ENCODE results near the gene ADAP1.
"Not testable (repeated sequence)": the region's sequence is repeated elsewhere in the genome, so short reads cannot be mapped to it uniquely, and the experiment has no call there.

ADAP1 gene

DNA sequence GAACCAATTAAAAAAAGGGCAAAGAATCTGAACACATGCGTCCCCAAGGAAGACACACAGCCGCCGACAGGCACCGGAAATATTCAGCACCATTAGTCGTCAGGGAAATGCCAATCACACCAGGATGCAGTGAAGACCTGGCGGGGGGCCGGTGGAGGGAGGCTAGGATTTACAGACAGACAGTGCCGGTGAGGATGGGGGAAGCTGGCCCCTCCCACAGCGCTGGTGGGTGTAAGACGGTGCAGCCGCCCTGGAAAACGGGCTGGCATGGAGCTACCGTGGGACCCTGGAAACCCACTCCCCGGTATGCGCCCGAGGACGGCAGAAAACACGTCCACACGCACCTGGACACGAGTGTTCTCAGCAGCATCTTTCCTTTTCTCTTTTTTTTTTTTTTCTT lies 4.8 kb upstream of the ADAP1 start:
- no peak for DNase-seq (ENCODE audit: low spot score)

DNA sequence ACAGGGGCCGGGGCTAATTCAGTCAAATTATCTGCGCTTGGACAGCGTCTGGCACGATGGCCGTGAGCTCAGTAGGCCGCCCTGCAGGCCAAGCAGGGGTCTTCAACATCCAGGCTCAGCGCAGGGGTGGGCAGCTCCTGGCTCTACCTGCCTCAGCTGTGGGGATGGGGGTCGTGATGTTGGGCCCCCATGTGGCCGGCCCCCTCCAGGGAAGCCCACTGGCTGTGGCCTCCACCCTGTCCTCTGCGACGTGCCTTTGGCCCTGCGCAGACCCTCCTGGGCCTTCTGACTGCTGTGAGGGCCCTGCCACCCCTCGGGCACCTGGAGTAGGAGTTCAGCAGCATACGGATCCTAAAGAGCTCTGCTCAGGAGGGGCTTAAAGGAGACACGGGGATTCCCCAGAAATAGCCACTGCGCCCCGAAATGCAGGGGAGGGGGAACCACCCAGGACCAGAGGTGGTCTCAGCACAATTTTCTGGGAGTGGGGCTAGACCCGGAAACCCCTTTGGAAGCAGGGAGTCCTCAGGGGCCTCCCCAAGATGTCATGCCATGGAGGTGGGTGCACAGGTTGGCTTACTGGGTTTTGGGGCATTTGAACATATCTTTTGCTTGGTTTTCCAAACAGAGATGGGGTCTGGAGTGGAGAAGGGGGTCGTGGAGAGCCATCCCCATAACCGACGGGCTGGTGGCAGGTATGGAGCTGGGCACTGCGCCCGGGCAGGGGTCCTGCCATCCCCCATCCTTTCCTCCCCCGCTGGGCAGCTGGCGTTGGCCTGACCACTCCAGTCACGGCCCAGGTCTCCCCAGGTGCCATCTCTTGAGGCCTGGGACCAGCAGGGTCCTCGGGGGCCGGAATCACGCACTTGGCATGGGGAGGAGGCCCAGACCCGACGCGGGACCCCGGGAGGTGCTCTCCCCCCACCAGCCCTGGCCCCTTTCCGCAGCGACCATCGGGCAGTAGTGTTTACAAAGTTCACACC lies 4.0 kb upstream of the ADAP1 start:
- DNase-seq (ENCODE audit: low spot score) = no peak

DNA sequence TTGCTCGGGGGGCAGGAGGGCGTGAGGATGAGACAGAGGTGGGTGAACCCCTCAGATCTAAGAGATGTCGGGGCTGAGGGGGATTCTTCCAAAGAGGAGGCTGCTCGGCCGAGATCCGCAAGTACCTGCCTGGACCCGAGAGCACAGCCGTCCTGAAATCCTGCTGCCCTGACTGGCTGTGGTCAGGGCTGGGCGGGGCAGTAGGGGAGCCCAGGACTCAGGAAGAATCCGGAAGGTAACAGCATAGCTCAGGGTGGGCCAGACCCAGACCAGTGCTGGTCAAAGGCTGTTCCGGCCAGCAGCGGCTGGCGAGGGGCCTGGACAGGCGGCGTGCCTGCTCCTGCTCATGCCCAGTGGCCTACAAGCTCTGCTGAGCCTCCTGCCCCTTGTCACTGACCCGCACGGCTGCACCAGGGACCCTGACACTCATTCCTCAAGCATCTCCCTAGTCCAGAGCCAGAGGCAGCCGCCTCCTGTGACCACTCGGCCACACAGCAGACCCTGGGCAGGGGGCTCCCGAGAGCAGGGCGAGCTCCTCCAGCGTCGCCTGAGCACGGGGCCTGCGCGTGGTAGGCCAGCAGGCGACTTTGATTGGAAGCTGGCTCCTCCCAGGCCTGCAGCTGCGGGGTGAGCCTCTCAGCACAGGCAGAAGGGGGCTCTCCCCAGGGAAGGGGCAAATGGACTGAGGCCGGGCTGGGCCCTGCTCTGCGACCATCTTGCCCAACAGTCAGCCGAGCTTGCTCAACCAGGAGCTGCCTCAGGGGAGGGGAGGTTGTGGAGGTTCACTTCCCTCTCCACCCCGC lies 3.1 kb upstream of the ADAP1 start:
- DNase-seq (ENCODE audit: low spot score) = no peak

DNA sequence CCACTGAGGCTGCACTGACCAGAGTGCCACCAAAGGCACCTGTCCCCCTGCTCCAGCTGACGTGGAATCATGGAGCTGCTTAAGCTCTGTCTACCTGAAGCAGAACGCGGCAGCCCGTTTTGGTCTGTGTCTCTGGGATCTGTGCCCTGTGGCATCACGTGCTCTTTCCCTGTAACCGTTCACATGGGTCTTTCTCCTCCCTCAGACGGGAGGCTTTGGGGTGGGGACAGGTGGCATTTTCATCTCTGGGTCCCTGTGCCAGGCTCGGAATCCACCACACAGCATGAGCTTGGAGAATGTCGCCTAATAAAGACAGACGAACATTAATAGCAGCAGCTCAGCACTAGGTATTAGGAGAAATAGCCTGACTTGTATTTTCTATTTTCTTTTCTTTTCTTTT lies 1.6 kb upstream of the ADAP1 start:
- no peak for DNase-seq (ENCODE audit: low spot score)

DNA sequence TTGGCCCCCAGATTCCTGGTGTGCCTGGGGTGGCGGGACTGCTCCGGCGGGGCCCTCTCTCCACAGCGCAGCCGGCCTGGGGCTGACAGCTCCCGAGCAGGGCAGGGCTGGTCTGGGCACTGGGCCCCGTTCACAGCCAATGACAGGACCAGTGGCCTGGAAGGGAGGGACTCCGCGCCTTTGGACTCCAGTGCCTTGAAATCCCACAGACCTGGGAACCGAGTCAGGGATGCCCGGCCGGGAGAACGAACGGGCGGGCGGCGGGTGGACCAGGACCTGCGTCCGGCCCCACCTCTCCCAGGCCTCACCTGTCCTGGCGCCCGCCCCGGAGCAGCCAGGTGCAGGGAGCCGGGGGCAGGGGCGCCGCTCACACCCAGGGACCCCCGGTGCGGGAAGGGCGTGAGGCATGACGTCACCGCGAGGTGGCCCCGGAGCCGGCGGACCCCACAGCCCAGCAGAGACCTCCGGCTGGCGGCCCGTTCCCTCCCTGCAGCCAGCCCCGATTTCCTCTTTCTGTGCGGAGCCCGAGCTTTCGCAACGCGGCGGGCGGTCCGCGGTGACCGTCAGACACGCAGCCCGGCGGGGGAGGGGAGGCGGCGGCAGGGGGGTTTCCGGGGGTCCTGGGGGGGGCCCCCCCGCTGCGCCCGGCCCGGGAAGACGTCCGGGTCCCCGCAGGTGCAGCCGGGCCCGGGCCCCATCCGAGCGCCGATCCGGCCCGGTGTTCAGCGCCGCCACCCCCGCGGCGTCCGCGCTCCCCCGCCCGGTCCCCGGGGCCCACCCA lies 743 bp downstream of the ADAP1 start:
- DNase-seq (ENCODE audit: low spot score) = no peak

DNA sequence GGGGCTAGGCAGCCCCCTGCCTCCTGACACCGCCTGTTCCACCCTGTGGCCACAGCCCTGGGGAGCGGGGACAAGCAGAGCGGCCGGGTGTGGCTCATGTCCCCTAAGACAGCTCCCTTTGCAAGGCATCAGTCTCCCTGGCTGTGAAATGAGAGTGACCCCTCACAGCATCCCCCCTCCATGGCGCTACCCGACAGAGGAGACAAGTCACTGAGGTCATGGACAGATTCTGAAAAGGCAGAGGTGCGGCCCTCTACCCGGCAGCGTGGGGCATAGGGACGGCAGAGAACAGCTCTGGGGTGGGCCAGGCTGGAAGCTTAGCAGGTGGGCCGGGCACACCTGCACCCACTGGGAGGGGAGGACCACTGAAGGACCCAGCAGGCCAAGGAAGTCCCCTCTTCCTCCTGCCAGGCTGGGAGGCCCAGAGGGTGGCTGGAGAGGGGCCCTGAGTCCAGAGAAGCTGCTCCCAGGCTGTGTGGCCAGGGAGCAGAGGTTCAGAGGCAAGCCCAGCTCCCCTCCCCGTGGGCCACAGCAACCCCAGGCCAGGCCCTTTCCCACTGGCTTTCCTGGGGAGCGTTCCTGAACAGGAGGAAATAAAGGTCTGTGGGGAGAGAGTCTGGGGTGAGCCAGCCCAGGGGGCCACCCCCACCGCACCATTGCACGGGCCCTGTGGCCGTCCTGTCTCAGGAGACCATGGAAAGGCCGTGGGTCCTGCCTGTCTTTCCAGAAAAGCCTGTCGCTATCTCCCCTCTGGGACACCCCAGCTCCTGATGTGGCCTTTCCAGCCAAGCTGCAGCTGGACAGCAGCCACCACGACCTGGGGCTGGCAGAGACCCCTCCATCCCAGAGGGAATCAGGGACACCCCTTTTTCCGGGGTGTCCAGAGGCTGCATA lies 1.7 kb downstream of the ADAP1 start:
- no peak for DNase-seq (ENCODE audit: low spot score)

DNA sequence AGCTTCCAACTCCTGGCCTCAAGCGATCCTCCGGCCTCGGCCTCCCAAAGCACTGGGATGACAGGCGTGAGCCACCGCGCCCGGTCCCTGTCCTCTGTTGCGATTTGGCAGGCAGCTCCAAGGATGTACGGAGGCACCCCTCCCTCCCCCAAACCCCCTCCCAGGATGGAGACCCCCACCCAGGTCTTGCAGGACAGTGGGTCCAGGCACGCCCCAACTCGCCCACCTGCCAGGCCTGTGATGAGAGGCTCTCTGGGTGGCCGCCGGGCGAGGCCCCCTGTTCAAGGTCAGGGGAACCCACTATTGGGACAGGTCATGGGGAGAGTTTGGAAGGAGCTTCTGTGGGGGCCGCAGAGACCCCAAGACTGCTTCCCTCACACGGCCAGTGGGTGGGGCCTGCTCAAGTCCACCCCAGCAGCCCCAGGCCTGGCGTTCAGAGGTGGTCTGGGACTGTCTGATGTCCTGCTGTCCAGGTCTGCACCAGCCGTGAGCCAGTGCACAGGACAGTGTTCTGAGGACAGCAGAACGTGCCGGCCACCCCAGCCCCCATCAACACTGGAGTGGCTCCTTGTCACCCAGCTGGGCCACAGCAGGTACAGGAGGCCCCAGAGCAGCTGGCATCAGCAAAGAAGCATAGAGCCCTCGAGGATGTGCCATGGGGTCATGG lies 2.5 kb downstream of the ADAP1 start:
- no peak for DNase-seq (ENCODE audit: low spot score)

DNA sequence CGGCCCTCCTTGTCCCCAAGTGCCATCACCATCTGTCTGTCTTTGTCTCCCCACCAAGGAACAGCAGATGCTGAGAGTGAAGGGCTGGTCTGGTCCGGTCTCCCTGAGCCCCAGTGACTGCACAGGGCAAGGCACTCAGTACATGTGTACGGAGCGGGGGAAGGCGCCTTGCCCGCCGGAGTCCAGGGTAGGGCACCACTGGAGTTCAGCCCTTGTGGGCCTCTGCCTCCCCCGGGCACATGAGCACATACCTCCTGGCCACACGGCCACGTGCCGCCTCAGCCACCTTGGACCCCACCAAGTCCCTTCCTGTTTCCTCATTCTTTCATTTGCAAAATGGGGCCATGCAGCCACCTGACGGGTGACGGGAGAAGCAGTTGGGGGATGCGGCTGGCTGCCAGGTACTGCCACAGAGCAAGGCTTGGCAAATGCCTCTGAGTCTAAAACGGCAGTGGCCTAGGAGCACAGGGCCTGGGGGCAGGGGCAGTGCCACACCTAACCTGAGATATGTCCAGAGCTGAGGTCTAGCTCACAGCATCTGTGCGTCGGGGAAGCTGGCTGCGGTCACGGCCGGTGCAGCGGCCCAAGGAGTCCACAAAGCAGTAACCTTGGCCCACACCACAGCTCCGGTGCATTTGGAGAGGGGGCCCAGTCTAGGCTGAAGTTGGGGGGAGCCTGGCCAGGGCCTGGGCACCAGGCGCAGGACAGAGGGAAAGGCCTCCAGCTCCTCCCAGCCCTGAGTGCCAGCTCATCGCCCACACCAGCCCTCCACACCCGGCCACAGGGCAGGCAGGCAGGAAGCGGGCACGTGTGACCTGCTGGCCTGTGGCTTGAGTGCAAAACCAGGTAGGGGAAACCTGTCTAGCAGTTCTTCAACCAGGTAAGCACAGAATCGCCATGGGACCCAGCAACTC lies 5.2 kb downstream of the ADAP1 start:
- DNase-seq (ENCODE audit: low spot score) = no peak

DNA sequence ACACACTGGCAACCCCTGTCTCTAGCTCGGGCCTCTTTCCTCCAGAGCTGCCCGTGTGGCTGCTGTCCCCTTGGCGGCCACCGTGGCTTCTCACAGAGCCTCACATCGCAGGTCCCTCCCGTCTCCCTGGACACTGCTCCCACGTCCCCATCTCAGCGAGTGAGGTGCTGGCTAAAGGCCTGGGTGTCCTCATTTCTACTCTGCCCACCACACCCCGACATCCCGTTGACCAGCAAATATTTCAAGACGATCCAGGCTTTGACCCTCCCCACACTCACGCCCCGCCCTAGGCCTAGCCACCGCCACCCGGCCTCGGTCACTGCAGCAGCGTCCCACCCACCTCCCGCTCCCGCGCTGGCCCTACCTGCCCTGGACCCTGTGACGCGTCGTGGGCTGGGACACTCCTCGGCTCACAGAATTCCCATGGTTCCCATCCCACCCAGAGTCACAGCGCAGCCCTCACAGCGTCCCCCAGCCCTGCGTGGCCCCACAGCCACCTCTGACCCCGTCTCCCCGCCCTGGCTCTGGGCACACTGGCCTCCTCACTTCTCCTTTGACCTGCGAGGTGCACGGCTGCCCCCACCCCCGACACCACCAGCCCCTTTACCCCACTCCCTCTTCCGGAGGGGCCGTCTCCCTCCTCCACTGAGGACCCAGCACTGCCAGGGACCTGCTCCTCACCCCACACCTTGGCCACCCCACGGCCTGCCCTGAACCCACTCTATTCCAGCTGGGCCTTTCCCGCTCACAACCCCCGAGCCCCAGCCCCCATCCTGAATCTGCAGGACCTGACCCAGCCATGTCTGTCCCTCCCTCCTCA lies 6.9 kb downstream of the ADAP1 start:
- no peak for DNase-seq (ENCODE audit: low spot score)

DNA sequence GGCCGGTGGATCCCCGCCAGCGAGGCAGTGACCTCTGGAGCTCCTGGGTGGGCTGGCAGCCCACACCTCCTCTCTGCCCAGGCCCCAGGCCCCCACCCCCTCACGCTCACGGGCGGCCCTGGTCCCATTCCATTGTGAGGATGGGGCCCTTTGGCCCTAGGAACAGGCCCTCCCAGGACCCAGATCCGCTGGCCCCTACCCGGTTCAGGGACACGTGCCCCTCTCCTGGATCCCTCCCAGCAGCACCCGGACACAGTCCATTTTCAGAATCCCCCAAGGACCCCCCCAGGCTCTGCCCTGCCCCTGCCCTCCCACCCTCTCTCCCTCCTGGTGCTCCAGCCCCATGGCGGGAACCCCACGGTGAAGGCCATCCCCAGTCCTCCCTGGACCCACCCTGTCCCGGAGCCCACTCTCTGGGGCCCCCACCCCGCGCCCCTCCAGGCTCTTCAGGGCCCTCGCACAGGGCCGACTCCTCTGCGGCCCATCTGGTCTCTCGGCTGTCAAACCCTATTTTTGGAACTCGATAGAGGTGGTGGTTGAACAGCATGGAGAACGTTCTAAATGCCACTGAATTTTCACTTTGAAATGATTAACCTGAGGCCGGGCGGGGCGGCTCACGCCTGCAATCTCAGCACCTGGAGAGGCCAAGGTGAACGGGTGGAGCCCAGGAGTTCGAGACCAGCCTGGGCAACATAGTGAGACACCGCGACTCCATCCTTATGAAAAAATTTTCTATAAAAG lies 8.1 kb downstream of the ADAP1 start:
- no peak for DNase-seq (ENCODE audit: low spot score)

DNA sequence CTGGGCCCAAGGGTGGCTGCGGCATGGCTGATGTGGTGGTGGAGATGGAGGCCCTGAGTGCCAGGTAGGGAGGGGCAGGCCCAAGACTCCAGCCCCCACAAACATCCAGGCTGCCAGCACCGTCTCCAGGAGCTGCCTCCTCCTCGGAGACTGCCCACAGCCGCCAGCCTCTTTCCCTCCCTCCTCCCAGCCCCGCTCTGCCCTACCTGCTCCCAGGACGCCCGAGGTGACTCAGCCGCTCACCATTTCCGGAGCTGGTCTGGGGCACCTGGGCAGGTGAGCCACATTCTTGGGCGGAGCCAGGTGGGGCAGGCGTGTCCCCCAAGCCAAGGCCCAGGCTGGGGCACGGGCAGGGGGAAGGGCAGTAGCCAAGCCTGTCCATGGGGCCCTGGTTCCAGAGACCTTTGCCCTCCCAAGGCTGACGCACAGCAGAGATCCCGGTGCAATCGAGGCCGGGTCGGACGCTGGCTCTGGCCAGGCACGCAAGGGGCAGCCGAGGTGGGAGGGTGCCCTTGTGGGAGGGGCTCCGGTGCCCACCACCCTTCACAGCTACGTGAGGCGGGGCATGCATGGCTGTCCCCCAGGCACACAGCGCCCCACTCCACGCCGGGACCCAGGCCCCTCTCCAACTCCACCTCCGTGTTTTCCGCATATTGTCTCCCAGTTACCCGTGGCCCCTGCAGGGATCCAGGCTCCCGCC lies 8.8 kb downstream of the ADAP1 start:
- DNase-seq (ENCODE audit: low spot score) = no peak

DNA sequence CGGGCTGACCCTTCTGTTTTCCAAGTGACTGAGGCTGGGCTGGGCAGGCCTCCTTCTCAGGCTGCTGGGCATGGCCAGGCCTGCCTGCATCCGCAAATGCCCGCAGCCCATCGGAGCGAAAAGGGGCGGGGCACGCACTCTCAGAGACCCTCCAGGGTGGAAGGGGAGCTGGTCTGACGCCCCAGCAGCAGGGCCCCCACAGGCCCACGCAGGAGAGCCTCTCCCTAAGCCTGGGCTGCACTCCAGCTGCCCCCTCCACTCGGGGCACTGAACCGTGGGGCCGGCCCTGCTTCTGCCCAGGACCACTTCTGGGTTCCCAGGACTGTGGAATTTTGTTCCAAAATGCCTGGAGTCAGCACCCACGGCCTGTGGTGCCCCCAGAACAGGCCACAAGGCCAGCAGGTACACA lies 9.3 kb downstream of the ADAP1 start:
- DNase-seq (ENCODE audit: low spot score) = no peak

DNA sequence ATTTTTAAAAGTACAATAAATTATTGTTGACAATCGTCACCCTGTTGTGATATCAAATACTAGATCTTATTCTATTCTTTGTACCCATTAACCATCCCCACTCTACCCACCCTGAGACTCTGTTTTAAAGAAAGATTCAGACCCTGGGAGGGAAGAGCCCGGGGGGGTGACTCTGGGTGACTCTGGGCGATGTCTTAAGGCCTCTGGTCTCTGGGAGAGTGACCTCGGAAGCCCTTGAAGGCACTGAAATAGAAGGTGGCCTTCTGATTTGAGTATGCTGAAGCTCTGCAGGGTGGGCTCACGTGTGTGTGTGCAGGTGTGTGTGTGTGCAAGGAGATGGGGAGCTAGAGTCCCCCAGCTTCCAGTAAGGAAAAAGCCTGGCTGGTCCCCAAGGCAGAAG lies 9.7 kb downstream of the ADAP1 start:
- no peak for DNase-seq (ENCODE audit: low spot score)

DNA sequence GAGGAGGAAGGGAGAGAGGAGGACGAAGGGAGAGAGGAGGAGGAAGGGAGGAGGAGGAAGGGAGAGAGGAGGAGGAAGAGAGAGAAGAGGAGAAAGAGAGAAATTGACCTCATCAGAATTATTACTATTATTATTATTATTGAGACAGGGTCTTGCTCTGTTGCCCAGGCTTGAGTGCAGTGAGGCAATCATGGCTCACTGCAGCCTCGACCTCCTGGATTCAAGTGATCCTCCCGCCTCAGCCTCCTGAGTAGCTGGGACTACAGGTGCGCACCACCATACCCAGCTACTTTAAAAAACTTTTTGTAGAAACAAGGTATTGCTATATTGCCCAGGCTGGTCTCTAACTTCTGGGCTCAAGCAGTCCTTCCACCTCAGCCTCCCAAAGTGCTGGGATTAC lies 10.7 kb downstream of the ADAP1 start:
- not testable (repeated sequence) for DNase-seq (ENCODE audit: low spot score)

DNA sequence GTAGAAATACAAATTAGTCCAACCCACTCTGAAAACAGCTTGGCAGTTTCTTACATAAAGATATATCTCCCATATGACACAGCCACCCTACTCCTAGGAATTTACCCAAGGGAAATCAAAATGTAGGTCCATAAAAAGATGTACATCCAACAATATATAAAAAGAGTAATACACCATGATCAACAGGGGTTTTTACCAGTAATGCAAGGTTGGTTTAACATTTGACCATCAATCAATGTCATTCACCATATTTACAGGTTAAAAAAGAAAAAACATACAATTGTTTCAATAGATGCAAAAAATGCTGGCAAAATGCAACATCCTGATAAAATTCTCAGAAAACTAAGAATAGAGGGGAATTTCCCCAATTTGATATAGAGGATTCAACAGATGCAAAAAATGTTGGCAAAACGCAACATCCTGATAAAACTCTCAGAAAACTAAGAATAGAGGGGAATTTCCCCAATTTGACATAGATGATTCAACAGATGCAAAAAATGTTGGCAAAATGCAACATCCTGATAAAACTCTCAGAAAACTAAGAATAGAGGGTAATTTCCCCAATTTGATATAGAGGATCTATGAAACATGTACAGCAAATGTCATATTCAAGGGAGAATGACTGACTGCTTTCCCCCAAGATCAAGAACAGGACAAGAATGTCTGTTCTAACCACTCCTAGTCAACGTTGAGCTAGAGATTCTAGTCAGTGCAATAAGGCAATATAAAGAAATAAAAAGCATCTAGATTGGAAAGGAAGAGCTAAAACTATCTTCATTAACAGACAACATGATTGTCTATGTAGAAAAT lies 13.7 kb downstream of the ADAP1 start:
- no peak for DNase-seq (ENCODE audit: low spot score)

DNA sequence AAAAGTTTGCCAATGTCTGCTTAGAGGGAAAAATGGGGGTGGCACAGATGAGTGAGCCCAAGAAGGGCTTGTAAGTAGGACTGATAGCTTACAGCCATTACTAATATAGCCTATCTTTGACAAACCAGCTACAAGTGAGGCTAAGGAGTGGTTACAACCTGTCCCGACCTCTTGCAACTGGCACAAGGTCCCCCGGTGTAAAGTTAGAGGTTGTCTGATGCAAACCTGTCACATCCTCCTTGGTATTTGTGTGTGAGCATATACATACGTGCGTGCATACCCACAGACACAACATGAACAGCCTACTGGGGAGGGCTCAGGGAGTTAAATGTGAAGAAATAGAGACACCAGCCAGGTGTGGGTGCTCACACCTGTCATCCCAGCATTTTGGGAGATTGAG lies 14.6 kb downstream of the ADAP1 start:
- DNase-seq (ENCODE audit: low spot score) = no peak

Data from CD4-positive, alpha-beta T cell treated with Interleukin-2 at 100 ng/mL for 4 hours (primary cell).